HT1080 (cell line): ENCODE measurements around the gene CNTN6. TPM values are rescaled to one million over a fixed set of nuclear protein-coding genes. Genes with fewer than 3 reads are reported as not detected.
A peak's percentile ranks its signal among the peaks of the same experiment; 100 is the strongest.

Experiments
- DNase-seq: peaks from one replicate; pipeline ENCODE4 v3.0.0-alpha.2; 2015; ENCODE audit warnings: low read depth
- small RNA-seq: library from RNA; depleted of rRNA; stranded (forward); fragments of <200 nt; gene quantifications from one replicate; pipeline ENCODE3, GENCODE V24; 2014
- total RNA-seq: library from RNA; depleted of rRNA; stranded (reverse); fragments of >200 nt; shearing (Covaris generic); gene quantifications from 2 replicates; pipeline ENCODE4 v1.2.3, GENCODE V29; 2014

CNTN6 gene
- total RNA-seq, 1 experiment from 2014 or later: 0.11 TPM

DNA sequence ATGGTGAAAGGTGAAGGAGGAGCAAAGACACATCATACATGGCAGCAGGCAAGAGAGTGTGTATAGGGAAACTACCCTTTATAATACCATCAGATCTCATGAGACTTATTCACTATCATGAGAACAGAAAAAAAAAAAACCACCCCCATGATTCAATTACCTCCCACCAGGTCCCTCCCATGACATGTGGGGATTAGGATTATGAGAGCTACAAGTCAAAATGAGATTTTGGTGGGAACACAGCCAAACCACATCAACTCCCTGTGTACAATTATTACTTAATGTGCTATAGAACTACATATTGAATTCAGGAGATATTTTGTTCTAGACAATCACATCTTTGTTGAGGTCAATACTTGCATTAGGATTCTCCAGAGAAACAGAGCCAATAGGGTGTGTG is 313.4 kb downstream of the CNTN6 start:
- DNase-seq: no peak

DNA sequence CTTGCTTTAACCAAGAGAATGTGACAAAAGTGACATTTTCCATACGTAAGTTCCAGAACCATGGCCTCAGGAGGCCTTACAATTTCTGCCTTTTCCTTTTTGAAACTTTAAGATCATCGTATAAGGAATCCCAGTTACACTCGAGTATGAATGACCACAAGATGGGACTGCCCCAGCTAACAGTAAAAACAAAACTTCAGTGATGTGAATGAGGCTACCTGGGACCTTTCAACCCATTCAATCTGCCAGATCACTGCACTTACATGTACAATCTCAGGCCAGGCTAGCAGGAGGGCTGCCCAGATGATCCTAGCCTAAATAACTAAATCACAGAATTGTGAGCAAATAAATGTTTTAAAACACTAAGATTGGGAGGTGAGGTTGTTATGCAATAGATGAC is 328.8 kb downstream of the CNTN6 start:
- no peak for DNase-seq

DNA sequence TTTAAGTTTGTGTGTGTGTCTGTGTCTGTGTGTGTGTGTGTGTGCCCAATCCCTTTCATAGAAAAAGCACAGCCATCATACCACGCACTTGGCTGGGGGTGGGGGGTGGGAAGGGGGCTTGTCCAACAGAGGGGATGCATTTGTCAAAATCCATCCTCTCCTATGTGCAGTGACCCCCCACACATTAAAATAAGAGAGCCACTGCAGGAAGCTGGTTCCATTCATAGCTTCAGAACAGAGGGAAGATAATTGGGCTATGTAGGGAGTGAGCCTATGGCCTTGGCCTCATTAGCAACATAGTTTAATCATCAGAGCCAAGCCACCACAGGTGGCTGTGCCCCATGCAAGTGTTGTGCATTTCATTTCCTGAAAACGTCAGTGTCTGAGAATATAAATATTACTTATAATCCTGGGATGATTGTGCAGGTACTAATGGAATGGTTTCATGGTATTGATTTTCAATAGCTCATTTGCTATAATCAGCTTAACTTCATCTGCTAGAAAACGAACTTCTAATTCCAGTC is 330.8 kb downstream of the CNTN6 start:
- DNase-seq: no peak

DNA sequence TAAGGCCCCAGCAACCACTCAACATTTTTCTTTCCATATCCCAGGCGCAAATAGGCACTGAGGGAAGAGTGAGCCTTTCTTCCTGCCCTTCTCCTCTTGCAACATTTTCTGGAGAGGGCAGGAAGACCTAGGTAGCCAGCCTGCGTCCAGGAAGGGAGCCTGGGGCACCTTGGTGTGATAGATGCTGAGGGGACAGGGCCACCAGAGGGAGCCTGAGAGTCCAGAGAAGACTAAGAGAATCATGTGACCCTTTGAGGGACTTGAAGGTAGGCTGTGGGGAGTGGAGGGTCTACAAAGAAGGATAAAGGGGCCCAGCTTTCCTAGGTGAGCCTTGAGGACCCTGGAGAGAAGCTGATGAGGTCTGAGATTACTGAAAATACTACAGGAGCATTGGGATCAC is 346.6 kb downstream of the CNTN6 start:
- DNase-seq: peak; percentile 11

- no peak for DNase-seq
These were observed 349.4 kb downstream of the CNTN6 start for GRCh38 chr3:1442271-1442670.

DNA sequence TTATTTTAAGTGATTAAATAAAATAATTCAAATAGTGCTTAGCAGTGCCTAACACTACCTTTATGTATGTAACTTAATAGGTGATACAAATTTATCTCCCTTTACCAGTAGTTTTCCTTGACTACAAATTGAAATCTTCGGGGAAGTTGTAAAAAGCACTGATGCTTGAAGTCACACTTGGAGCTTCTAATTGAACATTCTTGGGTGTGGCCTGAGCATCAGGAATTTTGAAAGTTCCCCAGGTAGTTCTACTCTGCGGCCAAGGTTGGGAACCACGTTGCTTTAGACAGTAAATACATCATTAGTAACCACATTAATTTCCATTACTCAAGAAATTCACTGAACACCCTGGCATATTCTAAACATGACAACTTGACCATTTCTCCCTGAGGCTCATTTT is 351.4 kb downstream of the CNTN6 start:
- DNase-seq: no peak

- no peak for DNase-seq
These were observed 353.7 kb downstream of the CNTN6 start for GRCh38 chr3:1446531-1446930.

DNA sequence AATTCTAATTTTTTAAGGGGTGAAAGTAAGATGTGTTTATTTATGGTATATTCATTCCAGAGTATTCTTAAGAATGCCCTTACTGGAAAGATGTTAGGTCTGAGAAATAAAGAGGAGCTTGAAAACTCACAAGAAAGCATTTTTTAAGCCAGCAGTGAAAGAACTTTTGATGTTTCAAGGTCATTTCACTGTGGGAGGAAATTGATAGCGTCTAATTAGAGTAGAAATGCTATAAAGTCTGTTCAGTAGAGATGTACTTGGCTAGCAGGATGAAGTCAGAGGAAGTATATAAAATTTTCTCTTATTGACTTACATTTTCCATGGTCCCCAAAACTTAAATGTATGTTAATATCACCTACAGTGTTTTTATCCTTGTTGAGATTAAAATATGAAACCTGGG is 354.6 kb downstream of the CNTN6 start:
- DNase-seq: no peak

GRCh38 chr3:1448443-1448842 is 355.6 kb downstream of the CNTN6 start:
- DNase-seq: no peak

Small RNAs within 50 kb of the gene (small RNA-seq; reads per million reads assigned to genes)
- gene CRB3P1 (not detected), gene RN7SL120P (not detected)
